IPS DF 6.9 (cell line): ENCODE results near the gene ALG6.

Experiments used
- DNase-seq: peaks from one replicate; pipeline ENCODE4 v3.0.0-alpha.2; 2013; ENCODE audit warnings: low read depth, low spot score
- H3K27ac ChIP-seq: one replicate; pipeline ENCODE4 v1.5.1; 2013; ENCODE audit warnings: low read length, control low read depth
- H3K27me3 ChIP-seq: 2 replicates; pipeline ENCODE4 v1.6.1; 2013; ENCODE audit warnings: mild to moderate bottlenecking, low read length; ENCODE audit not compliant: control insufficient read depth, insufficient read depth
- H3K36me3 ChIP-seq: 2 replicates; pipeline ENCODE4 v1.6.1; 2013; ENCODE audit warnings: low read length; ENCODE audit not compliant: control insufficient read depth, insufficient read depth
- H3K4me1 ChIP-seq: 2 replicates; pipeline ENCODE4 v1.6.1; 2013; ENCODE audit warnings: low read length; ENCODE audit not compliant: control insufficient read depth, insufficient read depth
- H3K4me3 ChIP-seq: 2 replicates; pipeline ENCODE4 v1.5.1; 2013; ENCODE audit warnings: mild to moderate bottlenecking, low read length
- H3K9me3 ChIP-seq: 2 replicates; pipeline ENCODE4 v1.6.1; 2013; ENCODE audit warnings: low read length, inconsistent platforms; ENCODE audit not compliant: control insufficient read depth, insufficient read depth
- whole genome bisulfite sequencing: extraction: QIAGEN DNeasy Blood & Tissue Kit; methylation state at CpG from one replicate; pipeline ENCODE4 v1.1.7; 2013; ENCODE audit warnings: mixed read lengths, missing lambda C conversion rate; ENCODE audit not compliant: insufficient read length, insufficient coverage; 5-methylcytosine and 5-hydroxymethylcytosine counted together

The ALG6 gene

GRCh38 chr1:63486629-63487028 lies 119.2 kb downstream of the ALG6 start:
- Histone ChIP-seq H3K36me3 (no peaks in the 10 kb centered on the region), H3K4me1 (no peaks in the 10 kb centered on the region), H3K27me3 (no peaks in the 10 kb centered on the region), H3K27ac (no peak overlapping the region), H3K9me3 (no peaks in the 10 kb centered on the region), H3K4me3 (no peak overlapping the region)
- no CpG with 5 or more reads among the region's 1 CpG for WGBS
- no peak for DNase-seq

- WGBS = no CpG with 5 or more reads among the region's 8 CpGs
- Histone ChIP-seq H3K4me1 (no peaks in the 10 kb centered on the region), H3K27ac (no peak overlapping the region), H3K27me3 (no peaks in the 10 kb centered on the region), H3K9me3 (no peaks in the 10 kb centered on the region), H3K4me3 (no peak overlapping the region), H3K36me3 (no peaks in the 10 kb centered on the region)
- no peak for DNase-seq
Measured at GRCh38 chr1:63487336-63488065, 120.1 kb downstream of the ALG6 start.
